Activated naive CD4-positive, alpha-beta T cell treated with anti-CD3 and anti-CD28 coated beads, Interleukin-2, amount 10 ng/mL, durations not matched to agents 7 days and 5 days (primary cell): Measurements from ENCODE around the gene SI.
"Not testable (repeated sequence)": the region's sequence is repeated elsewhere in the genome, so short reads cannot be mapped to it uniquely, and the experiment has no call there.

Source experiments
- CTCF ChIA-PET: fragments of 350-600 bp; sonication (Branson Sonifier 250); formaldehyde crosslinking; loops from one replicate; lab custom pipeline; 2021; ENCODE audit warnings: antibody characterized with exemption; lab: Charles Lee
- DNase-seq: peaks from one replicate; pipeline ENCODE4 v3.0.0-alpha.2; 2020
- H3K27ac Mint-ChIP-seq: one replicate; pipeline ENCODE4 v1.8.0; 2021; ENCODE audit warnings: mild to moderate bottlenecking, moderate library complexity, mixed read lengths
- H3K27me3 Mint-ChIP-seq: one replicate; pipeline ENCODE4 v1.8.0; 2021; ENCODE audit warnings: mild to moderate bottlenecking, mixed read lengths
- H3K36me3 Mint-ChIP-seq: one replicate; pipeline ENCODE4 v1.8.0; 2021; ENCODE audit warnings: mixed read lengths
- H3K4me1 Mint-ChIP-seq: one replicate; pipeline ENCODE4 v1.8.0; 2021; ENCODE audit warnings: mixed read lengths
- H3K4me3 Mint-ChIP-seq: one replicate; pipeline ENCODE4 v1.8.0; 2021; ENCODE audit warnings: mild to moderate bottlenecking, moderate library complexity, mixed read lengths
- H3K9me3 Mint-ChIP-seq: one replicate; pipeline ENCODE4 v1.8.0; 2021; ENCODE audit warnings: mixed read lengths

The SI gene

GRCh38 chr3:165078293-165078692, at the start of gene SI:
TSS of gene SI (minus strand) at chr3:165078496. CDS start at chr3:165076012, 2,484 bp downstream.
- no peaks in the 10 kb centered on the region for H3K27me3 Mint-ChIP-seq
- no peaks in the 10 kb centered on the region for H3K36me3 Mint-ChIP-seq
- no peaks in the 10 kb centered on the region for H3K4me1 Mint-ChIP-seq
- CTCF ChIA-PET, result no interaction called here
- no peak within 1 kb of the TSS for H3K27ac Mint-ChIP-seq
- no peak for DNase-seq
- peaks cover 6% of the 10 kb centered on the region for H3K9me3 Mint-ChIP-seq
- no peak within 1 kb of the TSS for H3K4me3 Mint-ChIP-seq

- Mint-ChIP-seq H3K4me3 (no peak overlapping the region), H3K27me3 (no peaks in the 10 kb centered on the region), H3K4me1 (no peaks in the 10 kb centered on the region), H3K27ac (no peak overlapping the region), H3K36me3 (no peaks in the 10 kb centered on the region), H3K9me3 (peaks cover 6% of the 10 kb centered on the region)
- CTCF ChIA-PET, result no interaction called here
- DNase-seq, result no peak
Observed at GRCh38 chr3:165125836-165126235, 47.5 kb upstream of the SI start.

- H3K4me1 Mint-ChIP-seq, result no peaks in the 10 kb centered on the region
- H3K36me3 Mint-ChIP-seq, result no peaks in the 10 kb centered on the region
- no peak for DNase-seq
- no peak overlapping the region for H3K4me3 Mint-ChIP-seq
- no peaks in the 10 kb centered on the region for H3K27me3 Mint-ChIP-seq
- H3K27ac Mint-ChIP-seq, result no peak overlapping the region
- CTCF ChIA-PET, result no interaction called here
- no peaks in the 10 kb centered on the region for H3K9me3 Mint-ChIP-seq
Observed at GRCh38 chr3:165111401-165111800, 33.1 kb upstream of the SI start.

GRCh38 chr3:165103616-165104015, 25.3 kb upstream of the SI start:
- CTCF ChIA-PET, result no interaction called here
- no peak overlapping the region for H3K27ac Mint-ChIP-seq
- DNase-seq, result no peak
- no peak overlapping the region for H3K4me3 Mint-ChIP-seq
- H3K4me1 Mint-ChIP-seq, result no peaks in the 10 kb centered on the region
- H3K27me3 Mint-ChIP-seq, result no peaks in the 10 kb centered on the region
- H3K9me3 Mint-ChIP-seq, result peaks cover 3% of the 10 kb centered on the region
- H3K36me3 Mint-ChIP-seq, result no peaks in the 10 kb centered on the region

- Mint-ChIP-seq H3K36me3 (no peaks in the 10 kb centered on the region), H3K27ac (no peak overlapping the region), H3K4me3 (no peak overlapping the region), H3K4me1 (no peaks in the 10 kb centered on the region), H3K27me3 (no peaks in the 10 kb centered on the region), H3K9me3 (peaks cover 8% of the 10 kb centered on the region)
- no peak for DNase-seq
- CTCF ChIA-PET, result no interaction called here
Observed at GRCh38 chr3:165082650-165083049, 4.4 kb upstream of the SI start.

- Mint-ChIP-seq H3K27me3 (no peaks in the 10 kb centered on the region), H3K4me1 (no peaks in the 10 kb centered on the region), H3K27ac (no peak overlapping the region), H3K36me3 (no peaks in the 10 kb centered on the region), H3K4me3 (no peak overlapping the region), H3K9me3 (peaks cover 6% of the 10 kb centered on the region)
- DNase-seq, result no peak
- CTCF ChIA-PET, result no interaction called here
Observed at GRCh38 chr3:165081183-165081582, 2.9 kb upstream of the SI start.

- Mint-ChIP-seq H3K36me3 (no peaks in the 10 kb centered on the region), H3K9me3 (peaks cover 7% of the 10 kb centered on the region), H3K27ac (no peak overlapping the region), H3K27me3 (no peaks in the 10 kb centered on the region), H3K4me1 (no peaks in the 10 kb centered on the region), H3K4me3 (no peak overlapping the region)
- DNase-seq, result no peak
- CTCF ChIA-PET, result no interaction called here
Observed at GRCh38 chr3:165075695-165076094, 2.6 kb downstream of the SI start.

- CTCF ChIA-PET, result no interaction called here
Observed at GRCh38 chr3:165070682-165071081, 7.6 kb downstream of the SI start.

GRCh38 chr3:165056510-165056909, 21.8 kb downstream of the SI start:
- Mint-ChIP-seq H3K4me1 (no peaks in the 10 kb centered on the region), H3K9me3 (peaks cover 4% of the 10 kb centered on the region)

More at GRCh38 chr3:165070682-165071081, 7.6 kb downstream of the SI start:
- no peaks in the 10 kb centered on the region for H3K36me3 Mint-ChIP-seq
- H3K27ac Mint-ChIP-seq, result no peak overlapping the region
- no peaks in the 10 kb centered on the region for H3K27me3 Mint-ChIP-seq
- no peak overlapping the region for H3K4me3 Mint-ChIP-seq
- DNase-seq, result no peak
- no peaks in the 10 kb centered on the region for H3K4me1 Mint-ChIP-seq
- H3K9me3 Mint-ChIP-seq, result peaks cover 3% of the 10 kb centered on the region

GRCh38 chr3:165040186-165040585, 38.1 kb downstream of the SI start:
- no peaks in the 10 kb centered on the region for H3K4me1 Mint-ChIP-seq
- no peak for DNase-seq
- CTCF ChIA-PET, result no interaction called here
- H3K36me3 Mint-ChIP-seq, result no peaks in the 10 kb centered on the region
- no peaks in the 10 kb centered on the region for H3K9me3 Mint-ChIP-seq
- no peak overlapping the region for H3K27ac Mint-ChIP-seq
- no peaks in the 10 kb centered on the region for H3K27me3 Mint-ChIP-seq
- H3K4me3 Mint-ChIP-seq, result no peak overlapping the region

More at GRCh38 chr3:165056510-165056909, 21.8 kb downstream of the SI start:
- Mint-ChIP-seq H3K27ac (no peak overlapping the region), H3K4me3 (no peak overlapping the region), H3K27me3 (no peaks in the 10 kb centered on the region), H3K36me3 (no peaks in the 10 kb centered on the region)
- CTCF ChIA-PET, result no interaction called here
- no peak for DNase-seq

- Mint-ChIP-seq H3K36me3 (no peaks in the 10 kb centered on the region), H3K27ac (no peak overlapping the region), H3K9me3 (peaks cover 11% of the 10 kb centered on the region), H3K4me1 (no peaks in the 10 kb centered on the region), H3K27me3 (no peaks in the 10 kb centered on the region), H3K4me3 (no peak overlapping the region)
- CTCF ChIA-PET, result no interaction called here
- DNase-seq, result no peak
Observed at GRCh38 chr3:165011557-165011956, 66.7 kb downstream of the SI start.

- CTCF ChIA-PET, result no interaction called here
- DNase-seq, result no peak
- Mint-ChIP-seq H3K9me3 (no peaks in the 10 kb centered on the region), H3K27me3 (no peaks in the 10 kb centered on the region), H3K27ac (no peak overlapping the region), H3K36me3 (no peaks in the 10 kb centered on the region), H3K4me1 (no peaks in the 10 kb centered on the region), H3K4me3 (no peak overlapping the region)
Observed at GRCh38 chr3:164984947-164985346, 93.3 kb downstream of the SI start.

- Mint-ChIP-seq H3K36me3 (no peaks in the 10 kb centered on the region), H3K9me3 (peaks cover 1% of the 10 kb centered on the region), H3K4me3 (no peak overlapping the region), H3K27ac (no peak overlapping the region), H3K4me1 (no peaks in the 10 kb centered on the region), H3K27me3 (no peaks in the 10 kb centered on the region)
- CTCF ChIA-PET, result no interaction called here
- DNase-seq, result no peak
Observed at GRCh38 chr3:164962610-164963009, 115.7 kb downstream of the SI start.

GRCh38 chr3:164952966-164953365, 125.3 kb downstream of the SI start:
- Mint-ChIP-seq H3K4me3 (no peak overlapping the region), H3K4me1 (no peaks in the 10 kb centered on the region), H3K27ac (no peak overlapping the region), H3K27me3 (no peaks in the 10 kb centered on the region), H3K36me3 (no peaks in the 10 kb centered on the region), H3K9me3 (peaks cover 15% of the 10 kb centered on the region)
- no peak for DNase-seq
- CTCF ChIA-PET, result no interaction called here

GRCh38 chr3:164951403-164951802, 126.9 kb downstream of the SI start:
- CTCF ChIA-PET, DNase-seq, H3K4me3 Mint-ChIP-seq, H3K36me3 Mint-ChIP-seq, H3K4me1 Mint-ChIP-seq, H3K27me3 Mint-ChIP-seq, H3K27ac Mint-ChIP-seq: not testable (repeated sequence)
- H3K9me3 Mint-ChIP-seq, result peaks cover 15% of the 10 kb centered on the region

GRCh38 chr3:164940745-164941144, 137.6 kb downstream of the SI start:
- no peaks in the 10 kb centered on the region for H3K4me1 Mint-ChIP-seq
- no peak overlapping the region for H3K4me3 Mint-ChIP-seq
- no peak overlapping the region for H3K27ac Mint-ChIP-seq

More at GRCh38 chr3:164940745-164941144, 137.6 kb downstream of the SI start:
- DNase-seq, result no peak
- Mint-ChIP-seq H3K36me3 (no peaks in the 10 kb centered on the region), H3K27me3 (no peaks in the 10 kb centered on the region), H3K9me3 (peaks cover 5% of the 10 kb centered on the region)
- CTCF ChIA-PET, result no interaction called here
